Thoracic aorta (tissue), 2 donors: Measurements from ENCODE around the gene PTCD2. TPM values are rescaled to one million over a fixed set of nuclear protein-coding genes. Genes with fewer than 3 reads are reported as not detected.

ENCODE experiments used
- ATAC-seq: fragments of 150-250 bp; one replicate; pipeline ENCODE4 v1.8.0; 2017; ENCODE audit warnings: low read depth; ENCODE audit not compliant: insufficient number of reproducible peaks, low FRiP score
- DNase-seq: peaks from one replicate; pipeline ENCODE4 v3.0.0-alpha.2; 2020; ENCODE audit warnings: low spot score
- H3K27ac ChIP-seq, 2 donors: fragments of 200-600 bp; sonication (generic); 1 replicate in 1 of 2; 2 replicates in 1 of 2; pipeline ENCODE4 v1.5.1; 2016; ENCODE audit warnings: mild to moderate bottlenecking in 2 of 2, moderate library complexity in 2 of 2
- H3K27me3 ChIP-seq: fragments of 200-600 bp; sonication (generic); replicated peaks from 2 replicates; pipeline ENCODE4 v1.6.0; 2016; ENCODE audit warnings: mild to moderate bottlenecking; ENCODE audit not compliant: insufficient read depth
- H3K36me3 ChIP-seq: fragments of 200-600 bp; sonication (generic); one replicate; pipeline ENCODE4 v1.5.1; 2016
- H3K4me1 ChIP-seq, 2 donors: fragments of 200-600 bp; sonication (generic); 1 replicate in 1 of 2; 2 replicates in 1 of 2; pipeline versions ENCODE4 v1.5.1 to v1.6.0; 2016; ENCODE audit warnings: low read depth in 2 of 2, mild to moderate bottlenecking in 1 of 2; ENCODE audit not compliant: control insufficient read depth in 1 of 2
- H3K4me3 ChIP-seq: fragments of 200-600 bp; sonication (generic); 2 replicates; pipeline ENCODE4 v1.5.1; 2016; ENCODE audit warnings: mild to moderate bottlenecking
- H3K9me3 ChIP-seq: fragments of 200-600 bp; sonication (generic); 2 replicates; pipeline ENCODE4 v1.5.1; 2016
- CTCF ChIP-seq: fragments of 200-600 bp; sonication (generic); IDR thresholded peaks from one replicate; pipeline ENCODE4 v1.5.1; 2019; ENCODE audit warnings: antibody characterized with exemption
- total RNA-seq, 2 donors: library from RNA; depleted of rRNA; stranded (reverse); fragments of >200 nt; gene quantifications; one replicate each; pipeline versions ENCODE4 v1.1.0 to v1.2.3, GENCODE V29; 2016

Gene PTCD2
- total RNA-seq, 2 donors from 2014 or later = 2.8 to 5.3 TPM

- Histone ChIP-seq H3K36me3 (no peaks in the 10 kb centered on the region), H3K27ac (peak overlapping the region in 1 of 2 donors; percentile 16), H3K4me1 (peaks cover 5 to 50% of the 10 kb centered on the region in 2 donors), H3K27me3 (no peaks in the 10 kb centered on the region), H3K9me3 (no peaks in the 10 kb centered on the region), H3K4me3 (no peak overlapping the region)
- no peak for ATAC-seq
- no peak for TF ChIP-seq CTCF
- no peak for DNase-seq
Measured at GRCh38 chr5:72290356-72291133, 29.6 kb upstream of the PTCD2 start.

- H3K4me1 ChIP-seq = peaks cover 5 to 54% of the 10 kb centered on the region in 2 donors
- ATAC-seq (no peak), DNase-seq (no peak)
- no peak overlapping the region for H3K4me3 ChIP-seq
- TF ChIP-seq CTCF = no peak
- no peaks in the 10 kb centered on the region for H3K9me3 ChIP-seq
- H3K27me3 ChIP-seq = no peaks in the 10 kb centered on the region
- no peak overlapping the region for H3K27ac ChIP-seq
- no peaks in the 10 kb centered on the region for H3K36me3 ChIP-seq
Measured at GRCh38 chr5:72291601-72292000, 28.6 kb upstream of the PTCD2 start.

GRCh38 chr5:72292411-72292810 is 27.8 kb upstream of the PTCD2 start:
- peak overlapping the region in 1 of 2 donors; percentile 5 for H3K27ac ChIP-seq
- H3K36me3 ChIP-seq = no peaks in the 10 kb centered on the region
- no peak for TF ChIP-seq CTCF
- no peak overlapping the region for H3K4me3 ChIP-seq
- DNase-seq (no peak), ATAC-seq (no peak)
- H3K27me3 ChIP-seq = no peaks in the 10 kb centered on the region
- peaks cover 5 to 54% of the 10 kb centered on the region in 2 donors for H3K4me1 ChIP-seq
- no peaks in the 10 kb centered on the region for H3K9me3 ChIP-seq

GRCh38 chr5:72293495-72294055 is 26.6 kb upstream of the PTCD2 start:
- peaks cover 5 to 50% of the 10 kb centered on the region in 2 donors for H3K4me1 ChIP-seq
- H3K27me3 ChIP-seq = no peaks in the 10 kb centered on the region
- H3K27ac ChIP-seq = peak overlapping the region; percentile 0 to 1
- no peak for TF ChIP-seq CTCF
- ATAC-seq (no peak), DNase-seq (no peak)
- H3K9me3 ChIP-seq = no peaks in the 10 kb centered on the region
- no peak overlapping the region for H3K4me3 ChIP-seq
- H3K36me3 ChIP-seq = no peaks in the 10 kb centered on the region

- Histone ChIP-seq H3K27ac (no peak overlapping the region), H3K4me1 (peaks cover 0 to 46% of the 10 kb centered on the region in 2 donors), H3K27me3 (no peaks in the 10 kb centered on the region), H3K36me3 (no peaks in the 10 kb centered on the region), H3K4me3 (no peak overlapping the region), H3K9me3 (no peaks in the 10 kb centered on the region)
- no peak for TF ChIP-seq CTCF
- DNase-seq (no peak), ATAC-seq (no peak)
Measured at GRCh38 chr5:72294473-72294872, 25.7 kb upstream of the PTCD2 start.
